ENCODE results near the gene OLFM1.

Gene OLFM1

DNA sequence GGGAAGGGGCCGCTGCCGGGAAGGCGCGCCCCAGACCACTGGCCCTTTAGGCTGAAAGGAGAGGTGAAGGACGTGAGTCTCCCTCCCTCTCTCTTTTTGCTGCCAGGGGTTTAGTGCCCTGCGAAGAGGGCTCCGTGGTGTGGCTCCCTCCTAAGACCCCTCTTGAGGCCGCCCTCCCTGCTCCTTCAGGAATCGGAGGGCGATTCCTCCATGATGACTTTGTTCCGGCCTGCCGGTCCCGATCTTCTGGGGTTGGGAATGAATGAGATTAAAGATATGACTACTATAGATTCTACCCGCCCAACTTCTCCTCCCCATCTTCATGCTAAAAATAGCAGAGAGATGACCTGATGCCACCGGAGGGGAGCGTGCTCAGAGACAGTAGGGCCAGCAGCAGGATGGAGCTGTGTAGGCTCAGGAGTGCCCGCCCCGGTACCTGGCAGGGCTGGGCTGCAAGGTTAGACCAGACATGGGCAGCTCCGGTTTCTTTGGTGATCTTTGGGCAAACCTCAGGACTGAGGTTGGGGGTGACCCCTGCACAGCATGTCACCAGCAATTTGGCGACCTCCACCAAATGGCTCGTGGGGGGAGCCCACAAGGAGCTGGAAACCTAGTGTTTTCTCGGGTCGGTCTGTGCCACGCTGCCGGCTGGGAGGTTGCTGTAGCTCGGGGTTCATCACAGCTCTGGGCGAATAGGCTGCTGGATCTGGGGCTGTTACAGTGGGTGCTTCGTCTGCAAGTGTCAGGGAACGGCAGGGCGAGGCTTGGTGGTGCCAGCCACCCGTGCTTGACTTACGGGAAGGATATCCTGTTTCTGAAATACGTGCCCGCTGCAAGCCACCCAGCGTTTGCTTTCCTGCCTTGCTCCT lies 1.7 kb downstream of the OLFM1 start:
- no peak for DNase-seq (ENCODE audit: low read depth in 2 of 3, low spot score in 2 of 3)

DNA sequence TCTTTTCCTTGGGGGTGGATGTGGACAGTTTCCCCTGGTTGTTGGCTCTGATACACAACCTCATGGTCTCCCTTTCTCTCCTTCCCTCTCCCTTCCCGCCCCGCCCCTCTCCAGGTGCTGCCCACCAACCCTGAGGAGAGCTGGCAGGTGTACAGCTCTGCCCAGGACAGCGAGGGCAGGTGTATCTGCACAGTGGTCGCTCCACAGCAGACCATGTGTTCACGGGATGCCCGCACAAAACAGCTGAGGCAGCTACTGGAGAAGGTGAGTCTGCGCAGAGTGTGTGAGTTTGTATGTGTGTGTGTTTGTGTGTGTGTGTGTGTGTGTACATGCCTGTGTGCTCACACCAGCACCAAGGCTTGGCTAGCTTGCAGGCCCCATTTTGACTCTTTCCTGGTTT lies 2.6 kb downstream of the OLFM1 start:
- no peak for DNase-seq (ENCODE audit: low read depth in 2 of 3, low spot score in 2 of 3)

- DNase-seq (ENCODE audit: low read depth in 2 of 3, low spot score in 2 of 3), result no peak
These were observed 3.1 kb downstream of the OLFM1 start for GRCh38 chr9:135090547-135090946.

DNA sequence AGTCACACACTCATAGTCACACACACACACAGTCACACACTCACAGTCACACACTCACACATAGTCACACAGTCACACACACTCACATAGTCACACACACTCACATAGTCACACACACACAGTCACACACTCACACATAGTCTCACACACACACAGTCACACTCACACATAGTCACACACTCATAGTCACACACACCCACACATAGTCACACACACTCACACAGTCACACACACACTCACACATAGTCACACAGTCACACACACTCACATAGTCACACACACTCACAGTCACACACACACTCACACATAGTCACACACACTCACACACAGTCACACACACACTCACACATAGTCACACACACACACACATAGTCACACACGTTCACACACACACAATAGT lies 4.1 kb downstream of the OLFM1 start:
- DNase-seq (ENCODE audit: low read depth in 2 of 3, low spot score in 2 of 3), result no peak

DNA sequence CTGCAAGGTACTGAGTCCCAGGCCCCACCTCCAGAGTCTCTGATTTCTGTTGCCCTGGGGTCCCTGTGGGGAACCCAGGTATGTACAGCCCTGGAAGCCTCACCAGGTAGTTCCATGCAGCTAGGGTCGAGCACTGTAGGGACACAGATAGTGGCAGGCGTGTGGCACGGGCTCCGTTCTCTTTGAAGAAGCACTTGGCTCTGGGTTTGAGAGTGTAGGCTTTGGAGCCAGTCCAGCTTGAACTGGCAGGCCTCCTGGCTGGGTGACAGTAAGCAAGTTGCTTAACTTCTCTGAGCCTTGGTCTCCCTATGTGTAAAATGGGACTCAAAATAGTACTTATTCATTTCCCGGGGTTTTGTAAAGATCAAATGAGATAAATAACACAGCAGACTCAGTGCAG lies 5.6 kb downstream of the OLFM1 start:
- no peak for DNase-seq (ENCODE audit: low read depth in 2 of 3, low spot score in 2 of 3)

GRCh38 chr9:135093911-135094584 lies 6.6 kb downstream of the OLFM1 start:
- no peak for DNase-seq (ENCODE audit: low read depth in 2 of 3, low spot score in 2 of 3)

DNA sequence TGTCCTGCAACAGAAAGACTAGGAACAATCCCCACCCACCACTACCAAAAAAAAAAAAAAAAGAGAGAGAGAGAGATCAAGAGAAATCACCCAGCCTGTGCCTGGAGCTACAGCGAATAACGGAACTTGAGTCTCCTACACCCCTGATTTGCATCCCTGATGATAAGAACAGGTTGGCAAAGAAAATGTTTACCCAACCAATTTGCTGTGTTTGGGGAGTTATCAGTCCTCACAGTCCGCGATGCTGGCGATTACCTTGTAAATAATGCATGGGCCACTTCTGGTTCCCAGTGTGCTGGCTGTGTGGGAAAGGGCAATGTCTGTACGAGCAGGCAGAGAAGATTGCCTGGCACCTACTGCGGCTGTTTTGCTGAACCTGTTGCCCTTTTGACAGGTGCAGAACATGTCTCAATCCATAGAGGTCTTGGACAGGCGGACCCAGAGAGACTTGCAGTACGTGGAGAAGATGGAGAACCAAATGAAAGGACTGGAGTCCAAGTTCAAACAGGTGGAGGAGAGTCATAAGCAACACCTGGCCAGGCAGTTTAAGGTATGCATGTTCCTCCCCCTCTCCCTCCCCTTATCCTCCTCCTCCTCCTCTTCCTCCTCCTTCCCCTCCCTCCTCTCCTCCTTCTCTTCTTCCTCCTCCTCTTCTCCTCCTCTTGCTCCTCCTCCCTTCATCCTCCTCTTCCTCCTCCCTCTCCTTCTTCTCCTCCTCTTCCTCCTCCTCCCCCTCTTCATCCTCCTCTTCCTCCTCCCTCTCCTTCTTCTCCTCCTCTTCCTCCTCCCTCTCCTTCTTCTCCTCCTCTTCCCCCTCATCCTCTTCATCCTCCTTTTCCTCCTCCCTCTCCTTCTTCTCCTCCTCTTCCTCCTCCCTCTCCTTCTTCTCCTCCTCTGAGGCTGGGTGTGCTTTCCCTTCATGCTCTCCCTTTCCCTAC lies 8.3 kb downstream of the OLFM1 start:
- DNase-seq (ENCODE audit: low read depth in 2 of 3, low spot score in 2 of 3), result no peak

DNA sequence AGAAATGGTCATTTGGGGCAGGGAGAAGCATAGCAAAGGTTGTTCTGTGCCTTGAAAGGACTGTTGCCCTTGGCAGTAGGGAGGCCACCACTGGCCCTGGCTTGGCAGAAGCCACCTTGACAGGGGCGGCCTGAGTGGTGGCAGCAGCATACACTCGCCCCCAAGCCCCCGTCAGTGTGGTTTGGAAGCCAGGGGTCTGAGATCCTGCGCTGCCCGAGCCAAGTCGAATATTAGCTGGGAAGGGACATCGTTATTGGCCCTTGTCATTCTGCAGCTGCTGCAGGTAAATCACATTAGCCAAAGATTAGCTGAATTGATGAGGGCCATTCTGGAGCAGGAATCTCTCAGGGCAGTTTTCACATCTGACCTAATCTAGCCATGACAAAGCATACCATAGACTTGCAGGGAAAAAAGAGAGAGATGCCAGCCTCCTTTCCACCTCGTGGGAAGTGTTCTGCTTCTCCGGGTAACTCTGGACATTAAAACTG lies 9.0 kb downstream of the OLFM1 start:
- DNase-seq (ENCODE audit: low read depth in 2 of 3, low spot score in 2 of 3), result no peak

- no peak for DNase-seq (ENCODE audit: low read depth in 2 of 3, low spot score in 2 of 3)
These were observed 11.1 kb downstream of the OLFM1 start for GRCh38 chr9:135098400-135099105.

- no peak for DNase-seq (ENCODE audit: low read depth in 2 of 3, low spot score in 2 of 3)
These were observed 12.1 kb downstream of the OLFM1 start for GRCh38 chr9:135099574-135099973.

DNA sequence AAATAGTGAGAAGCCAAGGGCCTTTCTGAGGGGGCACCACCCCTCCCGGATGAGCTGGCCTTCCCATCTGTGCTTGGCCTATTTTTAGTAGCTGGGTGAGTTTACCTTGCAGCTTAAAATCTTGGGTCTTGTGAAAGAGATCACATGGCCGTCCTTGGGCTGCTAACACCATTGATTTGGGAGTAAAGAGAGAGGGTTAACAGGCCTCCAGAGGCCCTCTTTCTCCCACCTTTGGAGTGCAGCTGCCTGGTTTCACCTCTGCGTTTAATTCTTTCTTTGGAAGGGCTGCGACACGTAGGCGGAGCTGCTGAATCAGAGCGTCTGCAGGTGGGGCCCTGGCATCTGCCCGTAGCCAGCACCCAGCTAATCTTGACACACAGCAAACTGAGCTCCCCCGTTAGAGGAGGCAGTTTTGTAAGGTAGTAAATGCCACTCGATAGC lies 12.8 kb downstream of the OLFM1 start:
- no peak for DNase-seq (ENCODE audit: low read depth in 2 of 3, low spot score in 2 of 3)

DNA sequence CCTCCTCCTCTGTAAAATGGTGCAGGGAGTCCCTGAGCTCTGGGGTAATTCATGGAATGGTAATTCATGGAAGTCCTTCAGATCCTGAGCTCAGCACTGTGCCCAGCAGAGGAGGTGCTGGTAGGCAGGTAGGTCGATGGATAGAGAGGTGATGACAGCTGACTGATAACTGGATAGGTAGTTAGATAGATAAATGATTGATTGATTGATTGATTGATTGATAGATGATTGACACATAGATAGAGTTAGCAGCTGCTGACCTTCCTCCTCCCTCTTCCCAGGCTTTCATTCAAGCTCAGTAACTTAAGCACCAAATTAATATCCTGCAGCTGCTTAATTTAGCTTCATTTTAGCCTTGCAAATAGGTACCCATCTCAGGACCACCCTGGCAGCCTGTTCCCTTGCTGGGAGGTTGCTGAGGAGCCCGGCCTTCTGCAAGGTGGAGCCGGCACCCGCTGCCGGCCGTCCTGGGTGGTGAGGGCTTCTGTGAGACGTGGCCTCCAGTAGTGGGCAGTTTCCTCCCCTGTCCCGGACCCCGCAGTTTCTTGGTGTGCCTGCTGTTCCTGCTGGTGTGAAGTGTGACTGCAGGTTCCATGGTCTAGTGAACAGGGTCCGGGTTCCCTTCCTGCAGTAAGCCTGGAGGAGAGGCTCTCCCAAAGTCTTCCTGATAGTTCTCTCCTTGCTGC lies 13.4 kb downstream of the OLFM1 start:
- DNase-seq (ENCODE audit: low read depth in 2 of 3, low spot score in 2 of 3), result no peak

GRCh38 chr9:135101486-135101885 lies 14.0 kb downstream of the OLFM1 start:
- DNase-seq (ENCODE audit: low read depth in 2 of 3, low spot score in 2 of 3), result no peak

DNA sequence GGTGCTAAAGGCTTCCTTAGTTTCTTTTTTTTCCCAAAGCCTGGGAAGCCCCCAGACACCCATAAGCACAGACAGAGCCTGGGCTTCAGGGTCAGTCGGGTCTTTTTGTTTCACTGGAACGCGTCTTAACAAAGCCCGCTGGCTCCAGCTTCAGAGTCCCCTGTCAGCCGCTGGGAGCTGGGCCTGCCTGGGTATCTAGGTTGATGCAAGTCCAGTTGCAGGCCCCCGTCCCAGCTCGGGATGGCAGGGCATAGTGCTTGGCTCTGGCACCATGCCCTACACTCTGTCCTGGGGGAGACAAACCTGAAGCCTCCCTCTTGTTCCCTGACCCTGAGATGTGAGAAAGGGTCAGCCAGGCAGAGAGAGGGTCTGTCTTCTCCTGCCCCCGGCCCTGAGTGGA lies 14.5 kb downstream of the OLFM1 start:
- DNase-seq (ENCODE audit: low read depth in 2 of 3, low spot score in 2 of 3), result no peak

DNA sequence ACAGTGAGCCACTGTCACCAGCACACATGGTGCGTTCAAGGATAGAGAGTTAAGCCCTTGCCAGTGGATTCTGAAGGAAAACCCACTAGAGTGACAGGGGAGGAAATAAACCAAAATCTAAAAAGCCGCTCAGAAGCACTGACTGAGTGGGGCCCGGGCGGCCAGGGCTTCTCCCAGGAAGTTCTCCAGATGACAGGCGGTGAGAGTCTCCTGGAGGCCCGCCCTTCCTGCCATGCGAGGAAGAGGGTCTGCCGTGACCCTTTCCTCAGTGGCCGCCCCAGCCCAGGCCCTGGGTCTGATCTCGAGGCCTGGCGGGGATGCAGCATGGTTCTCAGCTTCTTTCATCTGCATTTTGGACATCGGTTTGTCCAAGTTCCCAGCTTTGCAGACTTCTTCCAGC lies 14.9 kb downstream of the OLFM1 start:
- DNase-seq (ENCODE audit: low read depth in 2 of 3, low spot score in 2 of 3), result no peak

- no peak for DNase-seq (ENCODE audit: low read depth in 2 of 3, low spot score in 2 of 3)
These were observed 15.6 kb downstream of the OLFM1 start for GRCh38 chr9:135103001-135103446.

GRCh38 chr9:135103931-135104639 lies 16.6 kb downstream of the OLFM1 start:
- no peak for DNase-seq (ENCODE audit: low read depth in 2 of 3, low spot score in 2 of 3)

GRCh38 chr9:135104761-135105160 lies 17.3 kb downstream of the OLFM1 start:
- DNase-seq (ENCODE audit: low read depth in 2 of 3, low spot score in 2 of 3), result no peak

DNA sequence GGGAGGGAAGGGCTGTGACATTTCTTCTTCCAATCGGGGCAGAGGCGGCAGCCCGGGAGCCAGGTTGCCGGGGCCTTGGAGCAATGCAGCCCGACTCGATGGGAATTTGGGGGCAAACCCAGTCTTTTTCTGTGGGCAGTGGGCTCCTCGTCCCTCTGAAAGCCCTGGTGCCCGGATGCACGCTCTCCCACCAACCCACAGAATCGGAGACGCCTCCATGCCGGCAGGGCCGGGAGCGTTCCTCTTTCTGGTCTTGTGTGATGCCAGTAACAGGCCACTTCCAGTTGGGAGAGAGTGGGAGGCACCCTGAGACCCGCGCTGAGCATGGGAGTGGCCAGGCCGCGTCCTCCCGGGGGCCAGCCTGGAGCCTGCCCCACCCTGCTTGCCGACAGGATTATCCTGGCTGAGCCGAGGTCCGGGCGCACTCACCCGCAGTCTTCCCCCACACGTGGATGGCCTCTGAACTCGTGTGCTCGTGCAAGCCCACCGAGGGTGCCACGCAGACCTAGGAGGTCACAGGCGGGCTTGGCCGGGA lies 17.8 kb downstream of the OLFM1 start:
- no peak for DNase-seq (ENCODE audit: low read depth in 2 of 3, low spot score in 2 of 3)
